CD4-positive, alpha-beta T cell treated with Interleukin-10 for 1 hour (primary cell): ENCODE measurements around the gene HELB.
A peak's percentile ranks its signal among the peaks of the same experiment; 100 is the strongest.

Experiments
- DNase-seq: peaks from one replicate; pipeline ENCODE4 v3.0.0-alpha.2; 2020

Gene HELB

GRCh38 chr12:66304296-66304900 is 2.1 kb downstream of the HELB start:
- DNase-seq = peak; percentile 32

GRCh38 chr12:66309606-66310005 is 7.3 kb downstream of the HELB start:
- DNase-seq = no peak

GRCh38 chr12:66312189-66312588 is 9.9 kb downstream of the HELB start:
- no peak for DNase-seq

- no peak for DNase-seq
Measured at GRCh38 chr12:66314278-66314677, 12.0 kb downstream of the HELB start.

GRCh38 chr12:66319266-66319954 is 17.1 kb downstream of the HELB start:
- no peak for DNase-seq

GRCh38 chr12:66320996-66321395 is 18.7 kb downstream of the HELB start:
- DNase-seq = no peak

- no peak for DNase-seq
Measured at GRCh38 chr12:66321435-66321834, 19.1 kb downstream of the HELB start.

- no peak for DNase-seq
Measured at GRCh38 chr12:66323017-66323416, 20.7 kb downstream of the HELB start.

- DNase-seq = no peak
Measured at GRCh38 chr12:66329941-66330340, 27.6 kb downstream of the HELB start.

GRCh38 chr12:66331016-66331415 is 28.7 kb downstream of the HELB start:
- no peak for DNase-seq

GRCh38 chr12:66331814-66332213 is 29.5 kb downstream of the HELB start:
- DNase-seq = no peak

- no peak for DNase-seq
Measured at GRCh38 chr12:66335746-66336145, 33.5 kb downstream of the HELB start.

GRCh38 chr12:66337381-66338010 is 35.2 kb downstream of the HELB start:
- DNase-seq = no peak

- no peak for DNase-seq
Measured at GRCh38 chr12:66340131-66340530, 37.8 kb downstream of the HELB start.

GRCh38 chr12:66341126-66341525 is 38.8 kb downstream of the HELB start:
- DNase-seq = no peak

- DNase-seq = no peak
Measured at GRCh38 chr12:66345212-66345611, 42.9 kb downstream of the HELB start.

- DNase-seq = no peak
Measured at GRCh38 chr12:66345956-66346355, 43.7 kb downstream of the HELB start.

GRCh38 chr12:66351301-66351700 is 49.0 kb downstream of the HELB start:
- no peak for DNase-seq

- DNase-seq = peak; percentile 6
Measured at GRCh38 chr12:66352197-66352596, 49.9 kb downstream of the HELB start.

GRCh38 chr12:66352899-66353298 is 50.6 kb downstream of the HELB start:
- no peak for DNase-seq

- no peak for DNase-seq
Measured at GRCh38 chr12:66354291-66354690, 52.0 kb downstream of the HELB start.

GRCh38 chr12:66359300-66359699 is 57.0 kb downstream of the HELB start:
- DNase-seq = no peak

GRCh38 chr12:66361703-66362102 is 59.4 kb downstream of the HELB start:
- no peak for DNase-seq

GRCh38 chr12:66365718-66366490 is 63.6 kb downstream of the HELB start:
- no peak for DNase-seq
